H1 (cell line): ENCODE data around the gene NLRP12. TPM values are rescaled to one million over a fixed set of nuclear protein-coding genes. Genes with fewer than 3 reads are reported as not detected.

Experiments
- CTCF ChIA-PET: fragments of 300-600 bp; sonication (Branson Sonifier 250); formaldehyde crosslinking; loops from one replicate; lab custom pipeline; 2021; ENCODE audit not compliant: partially characterized antibody; lab: Charles Lee
- POLR2A ChIA-PET: fragments of 300-600 bp; sonication (Branson Sonifier 250); formaldehyde crosslinking; loops from one replicate; lab custom pipeline; 2021; ENCODE audit warnings: inconsistent platforms; ENCODE audit not compliant: partially characterized antibody; lab: Charles Lee
- DNase-seq, 2 experiments: peaks; one replicate each; pipeline versions ENCODE4 v3.0.0 to v3.0.0-alpha.2; 2010 to 2022; ENCODE audit warnings: low spot score in 2 of 2, low read depth in 1 of 2, mixed read lengths in 1 of 2
- FAIRE-seq: peaks from 2 replicates; lab custom pipeline; 2011; peaks lifted over from hg19 to GRCh38; lab: Jason Lieb, UNC
- H2AFZ ChIP-seq: 2 replicates; pipeline ENCODE4 v1.8.1; 2012; ENCODE audit warnings: low read length, inconsistent platforms
- H2AK5ac ChIP-seq: 2 replicates; pipeline ENCODE4 v1.6.1; 2013; ENCODE audit warnings: low read depth, low read length
- H2BK120ac ChIP-seq: replicated peaks from 2 replicates; pipeline ENCODE3; 2013; ENCODE audit warnings: low read depth, low read length, inconsistent platforms
- H2BK12ac ChIP-seq: 2 replicates; pipeline ENCODE4 v1.6.1; 2013; ENCODE audit warnings: low read depth, low read length
- H2BK15ac ChIP-seq: 2 replicates; pipeline ENCODE4 v1.6.1; 2013; ENCODE audit warnings: low read length
- H2BK20ac ChIP-seq: 2 replicates; pipeline ENCODE4 v1.6.1; 2013; ENCODE audit warnings: low read length
- H2BK5ac ChIP-seq: 2 replicates; pipeline ENCODE4 v1.6.1; 2013; ENCODE audit warnings: low read depth, low read length
- H3K14ac ChIP-seq: 2 replicates; pipeline ENCODE4 v1.6.1; 2013; ENCODE audit warnings: inconsistent platforms; ENCODE audit not compliant: insufficient read length
- H3K18ac ChIP-seq: 2 replicates; pipeline ENCODE4 v1.6.1; 2013; ENCODE audit warnings: low read length; ENCODE audit errors: extremely low read depth
- H3K23ac ChIP-seq: 2 replicates; pipeline ENCODE4 v1.6.1; 2013; ENCODE audit warnings: inconsistent platforms; ENCODE audit not compliant: insufficient read length
- H3K23me2 ChIP-seq: 2 replicates; pipeline ENCODE4 v1.6.1; 2013; ENCODE audit warnings: low read depth, low read length
- H3K27ac ChIP-seq: 2 replicates; pipeline ENCODE4 v1.6.1; 2011; ENCODE audit warnings: low read depth, low read length, inconsistent platforms
- H3K27me3 ChIP-seq, 4 experiments: replicated peaks in 1 of 4; 1 replicate in 1 of 4; 2 replicates in 3 of 4; pipeline versions ENCODE4 v1.6.1 to v1.8.1; 2011 to 2013; ENCODE audit warnings: low read length in 3 of 4, mild to moderate bottlenecking in 3 of 4, inconsistent platforms in 2 of 4, mixed read lengths in 2 of 4, moderate library complexity in 1 of 4; ENCODE audit not compliant: control insufficient read depth in 3 of 4, insufficient read depth in 3 of 4; ENCODE audit errors: extremely low read depth in 1 of 4
- H3K36me3 ChIP-seq, 4 experiments: 2 replicates each; pipeline versions ENCODE4 v1.6.1 to v1.8.1; 2011 to 2013; ENCODE audit warnings: mild to moderate bottlenecking in 4 of 4, low read length in 3 of 4, moderate library complexity in 2 of 4, control low read depth in 1 of 4, inconsistent platforms in 1 of 4; ENCODE audit not compliant: insufficient read depth in 4 of 4, control insufficient read depth in 2 of 4
- H3K4ac ChIP-seq: replicated peaks from 2 replicates; pipeline ENCODE3; 2013; ENCODE audit warnings: low read length, low read depth, mixed read lengths, inconsistent platforms; ENCODE audit not compliant: insufficient read length
- H3K4me1 ChIP-seq, 4 experiments: replicated peaks in 1 of 4; 1 replicate in 1 of 4; 2 replicates in 3 of 4; pipeline versions ENCODE4 v1.6.1 to v1.8.1; 2011 to 2013; ENCODE audit warnings: low read length in 3 of 4, inconsistent platforms in 2 of 4, mixed read lengths in 1 of 4; ENCODE audit not compliant: insufficient read depth in 4 of 4, control insufficient read depth in 3 of 4
- H3K4me2 ChIP-seq, 2 experiments: 2 replicates each; pipeline versions ENCODE4 v1.6.1 to v1.8.1; 2011 to 2013; ENCODE audit warnings: low read depth in 2 of 2, low read length in 2 of 2, control low read depth in 1 of 2, inconsistent platforms in 1 of 2, mild to moderate bottlenecking in 1 of 2; ENCODE audit not compliant: insufficient read depth in 1 of 2
- H3K4me3 ChIP-seq, 4 experiments: fragments of 200-600, 300-600 bp in 1 of 4; sonication (generic), shearing (Covaris generic), sonication (Bioruptor Twin) in 1 of 4; 2 replicates each; pipeline versions ENCODE4 v1.5.1 to v1.8.1; 2011 to 2016; ENCODE audit warnings: low read length in 4 of 4, low read depth in 3 of 4, control low read depth in 2 of 4, inconsistent platforms in 2 of 4, mild to moderate bottlenecking in 2 of 4, mixed read lengths in 1 of 4, moderate library complexity in 1 of 4; ENCODE audit not compliant: insufficient read depth in 2 of 4; ENCODE audit errors: extremely low read depth in 1 of 4
- H3K56ac ChIP-seq: replicated peaks from 2 replicates; pipeline ENCODE3; 2013; ENCODE audit warnings: low read depth, mild to moderate bottlenecking, mixed read lengths, low read length, inconsistent platforms; ENCODE audit not compliant: insufficient read length
- H3K79me1 ChIP-seq: 2 replicates; pipeline ENCODE4 v1.6.1; 2013; ENCODE audit warnings: low read depth, low read length, control low read depth
- H3K79me2 ChIP-seq, 2 experiments: 2 replicates each; pipeline versions ENCODE4 v1.6.1 to v1.8.1; 2012 to 2013; ENCODE audit warnings: low read length in 2 of 2, mild to moderate bottlenecking in 2 of 2, inconsistent platforms in 1 of 2; ENCODE audit not compliant: insufficient read depth in 2 of 2, control insufficient read depth in 1 of 2
- H3K9ac ChIP-seq, 4 experiments: replicated peaks in 1 of 4; 1 replicate in 1 of 4; 2 replicates in 3 of 4; pipeline versions ENCODE4 v1.6.1 to v1.8.1; 2011 to 2013; ENCODE audit warnings: low read depth in 3 of 4, low read length in 3 of 4, control low read depth in 2 of 4, mild to moderate bottlenecking in 2 of 4, moderate library complexity in 2 of 4, inconsistent platforms in 1 of 4; ENCODE audit errors: extremely low read depth in 1 of 4
- H3K9me3 ChIP-seq, 2 experiments: 2 replicates each; pipeline versions ENCODE4 v1.6.1 to v1.8.1; 2012 to 2013; ENCODE audit warnings: mild to moderate bottlenecking in 2 of 2, moderate library complexity in 2 of 2, control low read depth in 1 of 2, inconsistent platforms in 1 of 2, low read depth in 1 of 2, low read length in 1 of 2, mixed read lengths in 1 of 2; ENCODE audit not compliant: insufficient read depth in 2 of 2
- H4K20me1 ChIP-seq, 2 experiments: replicated peaks in 1 of 2; 2 replicates each; pipeline versions ENCODE3 to v1.8.1; 2011 to 2013; ENCODE audit warnings: inconsistent platforms in 2 of 2, low read length in 2 of 2, mild to moderate bottlenecking in 1 of 2; ENCODE audit not compliant: insufficient read depth in 2 of 2, control insufficient read depth in 1 of 2
- H4K5ac ChIP-seq: 2 replicates; pipeline ENCODE4 v1.6.1; 2013; ENCODE audit warnings: low read length, low read depth, mixed read lengths, inconsistent platforms; ENCODE audit not compliant: insufficient read length
- H4K8ac ChIP-seq: 2 replicates; pipeline ENCODE4 v1.8.0; 2013; ENCODE audit warnings: mild to moderate bottlenecking, moderate library complexity, low read length, inconsistent platforms; ENCODE audit not compliant: insufficient read depth; ENCODE audit errors: extremely low read depth
- H4K91ac ChIP-seq: replicated peaks from 2 replicates; pipeline ENCODE3; 2013; ENCODE audit warnings: low read length, mixed read lengths, inconsistent platforms; ENCODE audit not compliant: insufficient read length
- BRCA1 ChIP-seq: IDR thresholded peaks from 2 replicates; pipeline ENCODE4 v1.6.1; 2012; ENCODE audit warnings: low read depth, low read length, improper control_type of control experiment
- CTBP2 ChIP-seq: IDR thresholded peaks from 2 replicates; pipeline ENCODE4 v1.7.0; 2011; ENCODE audit warnings: borderline replicate concordance, mild to moderate bottlenecking, moderate library complexity, mixed read lengths, low read length; ENCODE audit not compliant: insufficient read depth, insufficient read length
- EGR1 ChIP-seq: IDR thresholded peaks from 2 replicates; pipeline ENCODE4 v1.6.1; 2011; ENCODE audit warnings: low read depth, low read length, borderline replicate concordance
- GTF2F1 ChIP-seq: IDR thresholded peaks from 2 replicates; pipeline ENCODE4 v1.6.1; 2012; ENCODE audit warnings: low read depth, low read length, improper control_type of control experiment, borderline replicate concordance
- JUN ChIP-seq: IDR thresholded peaks from 2 replicates; pipeline ENCODE4 v1.6.1; 2011; ENCODE audit warnings: low read depth, mild to moderate bottlenecking, improper control_type of control experiment, low read length
- MAFK ChIP-seq: IDR thresholded peaks from 2 replicates; pipeline ENCODE4 v1.6.1; 2012; ENCODE audit warnings: low read depth, mild to moderate bottlenecking, improper control_type of control experiment, low read length
- NRF1 ChIP-seq: IDR thresholded peaks from 2 replicates; pipeline ENCODE4 v1.6.1; 2011; ENCODE audit warnings: mild to moderate bottlenecking, low read depth, low read length, improper control_type of control experiment
- PHF8 ChIP-seq: fragments of 200-600 bp; sonication (generic); conservative IDR thresholded peaks from 2 replicates; pipeline ENCODE4 v1.7.1; 2012; ENCODE audit warnings: low read depth, mild to moderate bottlenecking, inconsistent platforms, low read length, moderate library complexity
- RNF2 ChIP-seq: fragments of 200-900, 300-1000 bp; sonication (generic); IDR thresholded peaks from 2 replicates; pipeline ENCODE4 v1.7.1; 2016; ENCODE audit warnings: borderline replicate concordance, low read depth, mild to moderate bottlenecking, antibody characterized with exemption, low read length; ENCODE audit not compliant: poor library complexity, severe bottlenecking; ENCODE audit errors: missing control alignments
- SAP30 ChIP-seq: fragments of 300-600 bp; sonication (generic); IDR thresholded peaks from 2 replicates; pipeline ENCODE4 v1.7.1; 2012; ENCODE audit warnings: low read length, moderate library complexity, mild to moderate bottlenecking, inconsistent platforms; ENCODE audit not compliant: insufficient read depth, insufficient replicate concordance
- SP1 ChIP-seq: IDR thresholded peaks from 2 replicates; pipeline ENCODE4 v1.6.1; 2011; ENCODE audit warnings: low read depth, low read length
- TEAD4 ChIP-seq: IDR thresholded peaks from 2 replicates; pipeline ENCODE4 v1.6.1; 2012; ENCODE audit warnings: low read depth, low read length, inconsistent platforms, mixed read lengths
- WGBS, 2 experiments: shearing (Covaris generic) in 1 of 2; methylation state at CpG; one replicate each; pipeline versions ENCODE4 v1.1.6 to v1.1.7; 2013 to 2015; ENCODE audit warnings: low lambda C conversion rate in 2 of 2, mixed read lengths in 2 of 2, inconsistent platforms in 1 of 2, low coverage in 1 of 2, missing lambda C conversion rate in 1 of 2; ENCODE audit not compliant: insufficient replicate concordance in 2 of 2, insufficient coverage in 1 of 2, insufficient read length in 1 of 2; ENCODE audit errors: extremely low coverage in 1 of 2, missing lambda C conversion rate in 1 of 2; 5-methylcytosine and 5-hydroxymethylcytosine counted together
- polyA plus RNA-seq, 7 experiments: library from polyadenylated mRNA; depleted of rRNA in 3 of 7; stranded (reverse) in 5 of 7; unstranded in 2 of 7; fragments of >200 nt in 5 of 7; fragments of 200-250 nt in 2 of 7; gene quantifications; 1 replicate in 5 of 7; 2 replicates in 1 of 7; 4 replicates in 1 of 7; pipeline versions ENCODE4 v1.2.1 to v1.2.3, GENCODE V29; 2011 to 2013; ENCODE audit warnings: missing spikeins in 2 of 7, mixed read lengths in 2 of 7
- total RNA-seq: library from RNA; stranded (reverse); fragmentation: NEBNext Ultra II Directional; extraction: Animal tissue kit (Norgen Biotek cat#: 25700); gene quantifications from 2 replicates; pipeline ENCODE4 v1.2.1, GENCODE V29; 2021

NLRP12 gene
- total and polyA plus RNA-seq, 2 of the 8 experiments (the other 6 are each of a cell fraction or from before 2014, with no cell fraction given), result 1.0 to 1.8 TPM

GRCh38 chr19:53801257-53801656 lies 22.9 kb downstream of the NLRP12 start:
- peaks cover 0 to 6% (median 3%) of the 10 kb centered on the region in 4 experiments; a peak in 2 of 8 replicates for H3K36me3 ChIP-seq
- no peak overlapping the region for H3K23ac ChIP-seq
- WGBS, 2 experiments, result 90% methylated on average over 9 of the region's 9 CpGs; no CpG with 5 or more reads in 1 of the 2 experiments
- TF ChIP-seq GTF2F1 (no peak), BRCA1 (no peak), NRF1 (no peak), JUN (no peak), SAP30 (no peak), RNF2 (no peak), MAFK (no peak), EGR1 (no peak), PHF8 (no peak), CTBP2 (no peak), TEAD4 (no peak), SP1 (no peak)
- H3K56ac ChIP-seq, result no peak overlapping the region
- H3K9ac ChIP-seq, result no peak overlapping the region
- H3K4me3 ChIP-seq, result no peak overlapping the region
- H2BK20ac ChIP-seq, result no peak overlapping the region
- H3K4ac ChIP-seq, result no peak overlapping the region
- no peak overlapping the region for H3K18ac ChIP-seq
- H3K4me1 ChIP-seq, result no peaks in the 10 kb centered on the region
- no peaks in the 10 kb centered on the region; a peak in 1 of 7 replicates for H3K27me3 ChIP-seq
- no peak overlapping the region for H3K4me2 ChIP-seq
- H2BK120ac ChIP-seq, result no peak overlapping the region
- no peak overlapping the region for H3K14ac ChIP-seq
- 0 out of 2 replicates have a peak overlapping the region, but pooled peaks have one; percentile 41 for H4K8ac ChIP-seq
- no peak overlapping the region for H2AFZ ChIP-seq
- H4K20me1 ChIP-seq, result no peaks in the 10 kb centered on the region
- no peak overlapping the region for H2BK5ac ChIP-seq
- no peak for DNase-seq
- H3K27ac ChIP-seq, result no peak overlapping the region
- CTCF ChIA-PET, result interaction anchor here (0.5 to 4.9 kb wide), 8 partner anchors 8 to 224 kb away, joined by 3 to 35 read pairs (median 4); no protein-coding TSS in a partner anchor
- H2BK12ac ChIP-seq, result no peak overlapping the region
- no peaks in the 10 kb centered on the region for H3K23me2 ChIP-seq
- no peaks in the 10 kb centered on the region for H3K9me3 ChIP-seq
- no peak overlapping the region; the same call in 1 of the 2 replicates for H2BK15ac ChIP-seq
- no peak overlapping the region for H4K91ac ChIP-seq
- H3K79me1 ChIP-seq, result no peaks in the 10 kb centered on the region
- FAIRE-seq, result no peak
- no peak overlapping the region for H4K5ac ChIP-seq
- POLR2A ChIA-PET, result interaction anchor here (0.6 to 1.1 kb wide), 2 partner anchors 18 to 28 kb away, joined by 4 read pairs; no protein-coding TSS in a partner anchor
- no peaks in the 10 kb centered on the region for H3K79me2 ChIP-seq
- no peak overlapping the region for H2AK5ac ChIP-seq
